ENCODE measurements around the gene TTC33.

The TTC33 gene

DNA sequence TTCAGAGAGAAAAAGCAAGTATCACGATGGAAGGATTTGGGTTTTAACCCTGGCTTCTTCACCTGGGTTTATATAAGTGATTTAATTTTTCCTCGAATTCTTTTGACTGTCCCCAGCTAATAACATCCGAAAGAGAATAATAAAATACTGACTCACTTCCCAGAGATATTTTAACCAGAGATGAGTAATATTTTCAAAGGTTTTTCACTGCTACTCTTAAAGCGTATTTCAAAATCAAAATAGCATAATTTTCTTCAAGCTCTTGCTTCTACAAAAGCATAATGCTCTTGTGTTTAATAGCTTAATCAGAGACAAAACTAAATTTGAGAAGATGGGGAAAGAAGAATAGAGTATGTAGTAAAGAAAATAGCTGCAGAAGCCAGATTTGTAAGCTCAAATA is 291.2 kb downstream of the TTC33 start:
- no peak overlapping the region for H3K27ac ChIP-seq
- no peak for DNase-seq (ENCODE audit: low read depth, low spot score)
